CD8-positive, alpha-beta memory T cell (primary cell): Measurements from ENCODE around the gene CCS. TPM values are rescaled to one million over a fixed set of nuclear protein-coding genes. Genes with fewer than 3 reads are reported as not detected.
A peak's percentile ranks its signal among the peaks of the same experiment; 100 is the strongest.
"Not testable (repeated sequence)": the region's sequence is repeated elsewhere in the genome, so short reads cannot be mapped to it uniquely, and the experiment has no call there.

Source experiments
- CTCF ChIA-PET: fragments of 350-600 bp; sonication (Branson Sonifier 250); formaldehyde crosslinking; loops from one replicate; lab custom pipeline; 2021; ENCODE audit warnings: antibody characterized with exemption; lab: Charles Lee
- POLR2A ChIA-PET: fragments of 350-600 bp; sonication (Branson Sonifier 250); formaldehyde crosslinking; loops from one replicate; lab custom pipeline; 2021; ENCODE audit warnings: antibody characterized with exemption; lab: Charles Lee
- DNase-seq, 5 donors: peaks; one replicate each; pipeline versions ENCODE4 v3.0.0 to v3.0.0-alpha.2; 2020 to 2022; ENCODE audit warnings: mixed read lengths in 1 of 5
- H3K27ac ChIP-seq: one replicate; pipeline ENCODE4 v1.7.0; 2013; ENCODE audit warnings: low read depth, mild to moderate bottlenecking, low read length, moderate library complexity
- H3K27me3 ChIP-seq: 2 replicates; pipeline ENCODE4 v1.7.0; 2013; ENCODE audit warnings: low read length, mild to moderate bottlenecking; ENCODE audit not compliant: insufficient read depth, poor library complexity, severe bottlenecking
- H3K36me3 ChIP-seq: 2 replicates; pipeline ENCODE4 v1.7.0; 2013; ENCODE audit warnings: mild to moderate bottlenecking, low read length, moderate library complexity; ENCODE audit not compliant: insufficient read depth
- H3K4me1 ChIP-seq: 2 replicates; pipeline ENCODE4 v1.7.0; 2013; ENCODE audit warnings: mild to moderate bottlenecking, low read length, moderate library complexity; ENCODE audit not compliant: insufficient read depth
- H3K4me3 ChIP-seq: 2 replicates; pipeline ENCODE4 v1.7.0; 2013; ENCODE audit warnings: mild to moderate bottlenecking, low read length
- H3K9me3 ChIP-seq: 2 replicates; pipeline ENCODE4 v1.7.0; 2013; ENCODE audit warnings: mild to moderate bottlenecking, low read length
- H3K27ac Mint-ChIP-seq, 8 donors: one replicate each; pipeline ENCODE4 v1.8.0; 2020 to 2021; ENCODE audit warnings: mixed read lengths in 8 of 8, mild to moderate bottlenecking in 6 of 8, inconsistent platforms in 3 of 8, moderate library complexity in 3 of 8
- H3K27me3 Mint-ChIP-seq, 2 donors: one replicate each; pipeline ENCODE4 v1.8.0; 2020 to 2021; ENCODE audit warnings: mixed read lengths in 2 of 2, mild to moderate bottlenecking in 1 of 2, moderate library complexity in 1 of 2
- H3K36me3 Mint-ChIP-seq, 3 donors: one replicate each; pipeline ENCODE4 v1.8.0; 2020 to 2021; ENCODE audit warnings: mixed read lengths in 3 of 3, inconsistent platforms in 1 of 3, mild to moderate bottlenecking in 1 of 3
- H3K4me1 Mint-ChIP-seq, 3 donors: one replicate each; pipeline ENCODE4 v1.8.0; 2020 to 2021; ENCODE audit warnings: mixed read lengths in 3 of 3, inconsistent platforms in 1 of 3, mild to moderate bottlenecking in 1 of 3
- H3K4me3 Mint-ChIP-seq, 7 donors: one replicate each; pipeline ENCODE4 v1.8.0; 2020 to 2021; ENCODE audit warnings: mixed read lengths in 7 of 7, mild to moderate bottlenecking in 6 of 7, moderate library complexity in 4 of 7, inconsistent platforms in 2 of 7
- H3K9me3 Mint-ChIP-seq, 5 donors: one replicate each; pipeline ENCODE4 v1.8.0; 2020 to 2022; ENCODE audit warnings: mixed read lengths in 5 of 5, mild to moderate bottlenecking in 3 of 5, moderate library complexity in 2 of 5, inconsistent platforms in 1 of 5
- polyA plus RNA-seq: library from polyadenylated mRNA; unstranded; fragments of 300-500 nt; fragmentation: Illumina TruSeq; gene quantifications from one replicate; pipeline ENCODE4 v1.2.3, GENCODE V29; 2021
- total RNA-seq, 2 experiments: library from RNA; stranded (reverse); gene quantifications; one replicate each; pipeline ENCODE4 v1.2.3, GENCODE V29; 2021

Gene CCS
- total and polyA plus RNA-seq, 3 experiments from 2014 or later, result 24.1 to 41.1 (median 25.7) TPM

- Mint-ChIP-seq H3K36me3 (peaks cover 16 to 75% (median 29%) of the 10 kb centered on the region in 3 donors), H3K4me1 (peaks cover 71 to 79% (median 77%) of the 10 kb centered on the region in 3 donors), H3K4me3 (peak overlapping the region; percentile 93 to 100 (median 97)), H3K27me3 (peaks cover 0 to 6% of the 10 kb centered on the region in 2 donors), H3K27ac (peak overlapping the region; percentile 93 to 99 (median 98)), H3K9me3 (no peaks in the 10 kb centered on the region)
- Histone ChIP-seq H3K4me1 (peaks cover 53% of the 10 kb centered on the region), H3K4me3 (peak overlapping the region; percentile 92), H3K36me3 (peaks cover 45% of the 10 kb centered on the region), H3K27me3 (no peaks in the 10 kb centered on the region), H3K9me3 (no peaks in the 10 kb centered on the region), H3K27ac (peak overlapping the region; percentile 92)
- ChIA-PET CTCF (interaction anchor here (0.7 to 3.5 kb wide), 9 partner anchors 10 to 437 kb away, joined by 3 to 30 read pairs (median 9); partner anchors contain the start of genes RBM14 and RBM4B), POLR2A (interaction anchor here (0.6 to 5.1 kb wide), 13 partner anchors 14 to 350 kb away, joined by 3 to 153 read pairs (median 4); partner anchors contain the start of genes CCDC87, CCS, DPP3 and PELI3)
- peak in 3 of 5 donors; percentile 31 to 69 (median 51) for DNase-seq
These were observed 46.3 kb downstream of the CCS start for GRCh38 chr11:66639066-66639813.

GRCh38 chr11:66639814-66640340 lies 46.9 kb downstream of the CCS start:
- not testable (repeated sequence) for H3K27me3 ChIP-seq, H3K27me3 Mint-ChIP-seq, DNase-seq, H3K9me3 Mint-ChIP-seq, H3K9me3 ChIP-seq
- H3K4me3 Mint-ChIP-seq, result peak overlapping the region; percentile 93 to 100 (median 97)
- ChIA-PET CTCF (interaction anchor here (1.3 to 3.5 kb wide), 4 partner anchors 9 to 38 kb away, joined by 3 to 30 read pairs (median 12); partner anchors contain the start of gene RBM4B), POLR2A (interaction anchor here (0.6 to 5.1 kb wide), 7 partner anchors 14 to 173 kb away, joined by 3 to 153 read pairs (median 23); partner anchors contain the start of genes RBM14 and RBM4B)
- Histone ChIP-seq H3K36me3 (peaks cover 51% of the 10 kb centered on the region), H3K4me3 (peak overlapping the region; percentile 92), H3K4me1 (peaks cover 60% of the 10 kb centered on the region), H3K27ac (peak overlapping the region; percentile 92)
- H3K27ac Mint-ChIP-seq, result peak overlapping the region; percentile 93 to 99 (median 98)
- peaks cover 12 to 76% (median 28%) of the 10 kb centered on the region in 3 donors for H3K36me3 Mint-ChIP-seq
- H3K4me1 Mint-ChIP-seq, result peaks cover 72 to 79% (median 77%) of the 10 kb centered on the region in 3 donors

- ChIA-PET CTCF (interaction anchor here (1.5 kb wide), 2 partner anchors 37 to 49 kb away, joined by 3 to 4 read pairs; partner anchors contain the start of genes CCDC87 and CCS), POLR2A (interaction anchor here (1.7 to 3.8 kb wide), 2 partner anchors 12 to 36 kb away, joined by 3 to 30 read pairs; partner anchors contain the start of gene RBM4B)
- Histone ChIP-seq H3K4me1 (peaks cover 79% of the 10 kb centered on the region), H3K36me3 (peaks cover 71% of the 10 kb centered on the region), H3K27ac (no peak overlapping the region), H3K27me3 (no peaks in the 10 kb centered on the region), H3K9me3 (no peaks in the 10 kb centered on the region), H3K4me3 (peak overlapping the region; percentile 20)
- Mint-ChIP-seq H3K4me1 (peaks cover 87 to 92% (median 90%) of the 10 kb centered on the region in 3 donors), H3K36me3 (peaks cover 17 to 88% (median 39%) of the 10 kb centered on the region in 3 donors), H3K4me3 (peak overlapping the region; percentile 92 to 100 (median 96)), H3K27ac (peak overlapping the region; percentile 11 to 98 (median 70)), H3K27me3 (peaks cover 0 to 6% of the 10 kb centered on the region in 2 donors), H3K9me3 (no peaks in the 10 kb centered on the region)
- DNase-seq, result no peak
These were observed 48.8 kb downstream of the CCS start for GRCh38 chr11:66641834-66642233.

GRCh38 chr11:66643745-66644437 lies 50.9 kb downstream of the CCS start:
- Histone ChIP-seq H3K27ac (no peak overlapping the region), H3K9me3 (no peaks in the 10 kb centered on the region), H3K36me3 (peaks cover 75% of the 10 kb centered on the region), H3K4me1 (peaks cover 80% of the 10 kb centered on the region), H3K4me3 (peak overlapping the region; percentile 11), H3K27me3 (no peaks in the 10 kb centered on the region)
- Mint-ChIP-seq H3K27ac (peak overlapping the region in 5 of 8 donors; percentile 36 to 95 (median 57)), H3K4me3 (peak overlapping the region; percentile 42 to 100 (median 93)), H3K9me3 (no peaks in the 10 kb centered on the region), H3K4me1 (peaks cover 88 to 91% (median 90%) of the 10 kb centered on the region in 3 donors), H3K36me3 (peaks cover 17 to 96% (median 47%) of the 10 kb centered on the region in 3 donors), H3K27me3 (peaks cover 0 to 5% of the 10 kb centered on the region in 2 donors)
- ChIA-PET POLR2A (interaction anchor here (0.7 to 0.8 kb wide), 2 partner anchors 30 to 1078 kb away, joined by 3 read pairs; no protein-coding TSS in a partner anchor), CTCF (interaction anchor here (1.3 kb wide), 1 partner anchor 35 kb away, joined by 3 read pairs; no protein-coding TSS in a partner anchor)
- no peak for DNase-seq

GRCh38 chr11:66646828-66647227 lies 53.8 kb downstream of the CCS start:
- H3K36me3 ChIP-seq, result peaks cover 58% of the 10 kb centered on the region
- H3K27ac Mint-ChIP-seq, result peak overlapping the region in 7 of 8 donors; percentile 13 to 79 (median 56)
- POLR2A ChIA-PET, result interaction anchor here (0.9 kb wide), 1 partner anchor 9 kb away, joined by 3 read pairs; no protein-coding TSS in a partner anchor

GRCh38 chr11:66649903-66650302 lies 56.9 kb downstream of the CCS start:
- no peaks in the 10 kb centered on the region for H3K9me3 ChIP-seq

More at GRCh38 chr11:66646828-66647227, 53.8 kb downstream of the CCS start:
- Mint-ChIP-seq H3K27me3 (peaks cover 0 to 3% of the 10 kb centered on the region in 2 donors), H3K4me1 (peaks cover 77 to 86% (median 81%) of the 10 kb centered on the region in 3 donors), H3K4me3 (peak overlapping the region in 4 of 7 donors; percentile 43 to 99 (median 48)), H3K36me3 (peaks cover 17 to 89% (median 45%) of the 10 kb centered on the region in 3 donors), H3K9me3 (no peaks in the 10 kb centered on the region)
- H3K4me3 ChIP-seq, result no peak overlapping the region
- no peaks in the 10 kb centered on the region for H3K27me3 ChIP-seq
- H3K9me3 ChIP-seq, result no peaks in the 10 kb centered on the region
- no peak overlapping the region for H3K27ac ChIP-seq
- CTCF ChIA-PET, result no interaction called here
- no peak for DNase-seq
- H3K4me1 ChIP-seq, result peaks cover 62% of the 10 kb centered on the region

GRCh38 chr11:66651016-66651415 lies 58.0 kb downstream of the CCS start:
- H3K9me3 Mint-ChIP-seq, result no peaks in the 10 kb centered on the region
- ChIA-PET CTCF (no interaction called here), POLR2A (interaction anchor here (0.5 to 1.5 kb wide), 2 partner anchors 35 to 56 kb away, joined by 3 to 4 read pairs; partner anchors contain the start of gene RBM14)
- H3K4me3 Mint-ChIP-seq, result no peak overlapping the region
- peaks cover 47 to 64% (median 54%) of the 10 kb centered on the region in 3 donors for H3K4me1 Mint-ChIP-seq
- Histone ChIP-seq H3K9me3 (no peaks in the 10 kb centered on the region), H3K36me3 (peaks cover 25% of the 10 kb centered on the region), H3K27ac (no peak overlapping the region), H3K4me1 (peaks cover 25% of the 10 kb centered on the region), H3K27me3 (no peaks in the 10 kb centered on the region), H3K4me3 (no peak overlapping the region)
- DNase-seq, result no peak
- H3K27ac Mint-ChIP-seq, result peak overlapping the region in 2 of 8 donors; percentile 10 to 46
- no peaks in the 10 kb centered on the region for H3K27me3 Mint-ChIP-seq
- H3K36me3 Mint-ChIP-seq, result peaks cover 0 to 71% (median 32%) of the 10 kb centered on the region in 3 donors

More at GRCh38 chr11:66649903-66650302, 56.9 kb downstream of the CCS start:
- H3K4me3 Mint-ChIP-seq, result no peak overlapping the region
- peaks cover 54 to 70% (median 61%) of the 10 kb centered on the region in 3 donors for H3K4me1 Mint-ChIP-seq
- peak overlapping the region in 3 of 8 donors; percentile 4 to 47 (median 42) for H3K27ac Mint-ChIP-seq
- H3K4me3 ChIP-seq, result no peak overlapping the region
- peaks cover 37% of the 10 kb centered on the region for H3K36me3 ChIP-seq
- H3K4me1 ChIP-seq, result peaks cover 36% of the 10 kb centered on the region
- peaks cover 4 to 75% (median 37%) of the 10 kb centered on the region in 3 donors for H3K36me3 Mint-ChIP-seq
- ChIA-PET CTCF (interaction anchor here (1.5 to 3.3 kb wide), 3 partner anchors 11 to 28 kb away, joined by 4 to 11 read pairs (median 10); partner anchors contain the start of genes RBM4 and RBM4B), POLR2A (interaction anchor here (0.5 to 1.4 kb wide), 2 partner anchors 12 to 832 kb away, joined by 5 to 6 read pairs; no protein-coding TSS in a partner anchor)
- no peaks in the 10 kb centered on the region for H3K27me3 Mint-ChIP-seq
- H3K27me3 ChIP-seq, result no peaks in the 10 kb centered on the region
- H3K9me3 Mint-ChIP-seq, result no peaks in the 10 kb centered on the region
- no peak for DNase-seq
- H3K27ac ChIP-seq, result no peak overlapping the region
